ENCODE measurements around the gene HNRNPAB.

DNA sequence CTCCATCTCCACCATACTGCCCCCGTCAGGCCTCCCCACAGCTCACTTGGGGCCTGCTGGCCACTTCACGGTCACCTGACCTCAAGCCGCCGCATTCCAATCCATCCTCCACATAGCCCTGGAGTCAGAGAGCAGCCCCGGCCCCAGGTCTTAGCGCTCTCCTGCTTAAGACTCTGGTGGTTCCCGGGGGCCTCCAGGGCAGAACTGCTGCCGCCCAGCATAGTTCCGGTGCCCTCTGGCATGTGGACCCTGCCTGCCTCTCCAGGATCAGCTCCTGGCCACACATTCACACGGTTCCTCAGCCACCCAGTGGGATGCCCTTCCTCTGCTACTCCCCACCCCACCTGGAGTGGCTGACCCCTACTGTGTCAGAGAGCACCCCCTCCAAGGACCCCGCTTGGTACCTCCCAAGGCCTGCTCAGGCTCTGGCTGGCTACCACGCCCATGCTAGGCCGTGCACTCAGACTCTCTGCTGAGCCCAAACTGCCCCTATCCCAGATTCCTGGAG is 19.5 kb downstream of the HNRNPAB start:
- TF ChIP-seq POLR2A (IDR thresholded peaks at IDR 0.05): no peak
- TF ChIP-seq, protein P1, sequence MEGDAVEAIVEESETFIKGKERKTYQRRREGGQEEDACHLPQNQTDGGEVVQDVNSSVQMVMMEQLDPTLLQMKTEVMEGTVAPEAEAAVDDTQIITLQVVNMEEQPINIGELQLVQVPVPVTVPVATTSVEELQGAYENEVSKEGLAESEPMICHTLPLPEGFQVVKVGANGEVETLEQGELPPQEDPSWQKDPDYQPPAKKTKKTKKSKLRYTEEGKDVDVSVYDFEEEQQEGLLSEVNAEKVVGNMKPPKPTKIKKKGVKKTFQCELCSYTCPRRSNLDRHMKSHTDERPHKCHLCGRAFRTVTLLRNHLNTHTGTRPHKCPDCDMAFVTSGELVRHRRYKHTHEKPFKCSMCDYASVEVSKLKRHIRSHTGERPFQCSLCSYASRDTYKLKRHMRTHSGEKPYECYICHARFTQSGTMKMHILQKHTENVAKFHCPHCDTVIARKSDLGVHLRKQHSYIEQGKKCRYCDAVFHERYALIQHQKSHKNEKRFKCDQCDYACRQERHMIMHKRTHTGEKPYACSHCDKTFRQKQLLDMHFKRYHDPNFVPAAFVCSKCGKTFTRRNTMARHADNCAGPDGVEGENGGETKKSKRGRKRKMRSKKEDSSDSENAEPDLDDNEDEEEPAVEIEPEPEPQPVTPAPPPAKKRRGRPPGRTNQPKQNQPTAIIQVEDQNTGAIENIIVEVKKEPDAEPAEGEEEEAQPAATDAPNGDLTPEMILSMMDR (IDR thresholded peaks at IDR 0.05 in 4 of 5, conservative IDR thresholded peaks at IDR 0.05 in 1 of 5): no peak
